SK-N-SH treated with all-trans-retinoic acid at 6 μM for 48 hours (cell line): ENCODE data around the gene FAM50A.

ENCODE experiments used
- ATAC-seq: fragments of 200-7000 bp; cut with Tn5 transposase; 3 replicates; pipeline ENCODE4 v1.9.1; 2020; ENCODE audit warnings: mild to moderate bottlenecking, moderate library complexity
- BACH2 ChIP-seq: fragments of 250-450 bp; sonication (Bioruptor Pico); IDR thresholded peaks from 2 replicates; pipeline ENCODE4 v1.9.0; 2021; ENCODE audit warnings: mild to moderate bottlenecking, borderline replicate concordance
- CREB5 ChIP-seq: fragments of 250-450 bp; sonication (Bioruptor Pico); IDR thresholded peaks from 2 replicates; pipeline ENCODE4 v1.5.1; 2020; ENCODE audit warnings: low read depth, mild to moderate bottlenecking, moderate library complexity
- CSDC2 ChIP-seq: fragments of 250-450 bp; sonication (Bioruptor Pico); IDR thresholded peaks from 2 replicates; pipeline ENCODE4 v1.5.0; 2020; ENCODE audit warnings: mild to moderate bottlenecking, moderate library complexity
- CSRNP3 ChIP-seq: fragments of 250-450 bp; sonication (Bioruptor Pico); IDR thresholded peaks from 2 replicates; pipeline ENCODE4 v1.5.1; 2021; ENCODE audit warnings: mild to moderate bottlenecking, moderate library complexity
- GLIS3 ChIP-seq: fragments of 250-450 bp; sonication (Bioruptor Pico); IDR thresholded peaks from 2 replicates; pipeline ENCODE4 v1.5.0; 2020; ENCODE audit warnings: mild to moderate bottlenecking, moderate library complexity
- ISL1 ChIP-seq: fragments of 250-450 bp; sonication (Bioruptor Pico); IDR thresholded peaks from 2 replicates; pipeline ENCODE4 v2.1.2; 2022; ENCODE audit warnings: mild to moderate bottlenecking, moderate library complexity
- OSR1 ChIP-seq: fragments of 250-450 bp; sonication (Bioruptor Pico); IDR thresholded peaks from 2 replicates; pipeline ENCODE4 v1.8.0; 2022; ENCODE audit warnings: moderate library complexity, mild to moderate bottlenecking, inconsistent platforms
- PATZ1 ChIP-seq: fragments of 250-450 bp; sonication (Bioruptor Pico); IDR thresholded peaks from 2 replicates; pipeline ENCODE4 v1.8.0; 2020; ENCODE audit warnings: mild to moderate bottlenecking, moderate library complexity, borderline replicate concordance
- POU6F1 ChIP-seq: fragments of 250-450 bp; sonication (Bioruptor Pico); IDR thresholded peaks from 2 replicates; pipeline ENCODE4 v1.8.0; 2021; ENCODE audit warnings: low read depth, mild to moderate bottlenecking, moderate library complexity, borderline replicate concordance
- PPARA ChIP-seq: fragments of 250-450 bp; sonication (Bioruptor Pico); IDR thresholded peaks from 2 replicates; pipeline ENCODE4 v1.5.0; 2020; ENCODE audit warnings: mild to moderate bottlenecking, borderline replicate concordance
- RARB ChIP-seq: fragments of 250-450 bp; sonication (Bioruptor Pico); IDR thresholded peaks from 2 replicates; pipeline ENCODE4 v1.8.0; 2021; ENCODE audit warnings: mild to moderate bottlenecking, moderate library complexity
- TOX ChIP-seq: fragments of 250-450 bp; sonication (Bioruptor Pico); IDR thresholded peaks from 2 replicates; pipeline ENCODE4 v1.8.0; 2021; ENCODE audit warnings: mild to moderate bottlenecking, moderate library complexity, borderline replicate concordance
- TSHZ2 ChIP-seq: fragments of 250-450 bp; sonication (Bioruptor Pico); IDR thresholded peaks from 2 replicates; pipeline ENCODE4 v1.5.0; 2020; ENCODE audit warnings: mild to moderate bottlenecking, moderate library complexity
- ZFP3 ChIP-seq: fragments of 250-450 bp; sonication (Bioruptor Pico); IDR thresholded peaks from 2 replicates; pipeline ENCODE4 v1.5.0; 2020; ENCODE audit warnings: mild to moderate bottlenecking, moderate library complexity
- ZNF565 ChIP-seq: fragments of 450-650 bp; formaldehyde crosslinking; conservative IDR thresholded peaks from 2 replicates; pipeline ENCODE4 v1.5.0; 2020; ENCODE audit warnings: low read depth, mild to moderate bottlenecking, moderate library complexity
- ZNF70 ChIP-seq: fragments of 450-650 bp; formaldehyde crosslinking; IDR thresholded peaks from 2 replicates; pipeline ENCODE4 v1.5.0; 2020; ENCODE audit warnings: mild to moderate bottlenecking, moderate library complexity
- ZNF8 ChIP-seq: fragments of 450-650 bp; formaldehyde crosslinking; IDR thresholded peaks from 2 replicates; pipeline ENCODE4 v1.5.0; 2020; ENCODE audit warnings: mild to moderate bottlenecking, moderate library complexity

Gene FAM50A

GRCh38 chrX:154489182-154489581, 45.2 kb downstream of the FAM50A start:
- TF ChIP-seq GLIS3 (CRISPR knock-in tag) = no peak
- TF ChIP-seq CREB5 (CRISPR knock-in tag) = no peak
- TF ChIP-seq OSR1 (CRISPR knock-in tag) = no peak
- TF ChIP-seq ZFP3 (CRISPR knock-in tag) = no peak
- no peak for TF ChIP-seq ZNF8 (CRISPR knock-in tag)
- no peak for TF ChIP-seq RARB (CRISPR knock-in tag)
- no peak for TF ChIP-seq PPARA (CRISPR knock-in tag)
- TF ChIP-seq POU6F1 (CRISPR knock-in tag) = no peak
- no peak for TF ChIP-seq ZNF70 (CRISPR knock-in tag)
- TF ChIP-seq CSDC2 (CRISPR knock-in tag) = no peak
- TF ChIP-seq, all 23 proteins: peak for 0
- no peak for ATAC-seq

GRCh38 chrX:154490021-154490413, 46.1 kb downstream of the FAM50A start:
- peak; percentile 13 for ATAC-seq

More at GRCh38 chrX:154490021-154490413, 46.1 kb downstream of the FAM50A start:
- TF ChIP-seq TOX (CRISPR knock-in tag) (no peak), ISL1 (CRISPR knock-in tag) (no peak), PPARA (CRISPR knock-in tag) (no peak), ZNF565 (CRISPR knock-in tag) (no peak), OSR1 (CRISPR knock-in tag) (no peak), BACH2 (CRISPR knock-in tag) (no peak), ZNF70 (CRISPR knock-in tag) (no peak), GLIS3 (CRISPR knock-in tag) (no peak), RARB (CRISPR knock-in tag) (no peak), PATZ1 (CRISPR knock-in tag) (no peak), CSDC2 (CRISPR knock-in tag) (no peak), TSHZ2 (CRISPR knock-in tag) (no peak), CSRNP3 (CRISPR knock-in tag) (no peak)
